Mesothelial cell of epicardium (in vitro differentiated cells): ENCODE measurements around the gene SLC13A4. TPM values are rescaled to one million over a fixed set of nuclear protein-coding genes. Genes with fewer than 3 reads are reported as not detected.

Source experiments
- DNase-seq, 2 experiments: peaks; one replicate each; pipeline ENCODE4 v3.0.0; 2021; ENCODE audit warnings: low spot score in 2 of 2; ENCODE audit not compliant: unreplicated experiment in 2 of 2
- H3K27ac Mint-ChIP-seq: 2 replicates; pipeline ENCODE4 v1.8.0; 2021; ENCODE audit warnings: mixed read lengths
- H3K27me3 Mint-ChIP-seq: 2 replicates; pipeline ENCODE4 v1.8.0; 2021; ENCODE audit warnings: low read depth, mixed read lengths
- H3K36me3 Mint-ChIP-seq: 2 replicates; pipeline ENCODE4 v1.8.0; 2021; ENCODE audit warnings: mixed read lengths
- H3K4me1 Mint-ChIP-seq: 2 replicates; pipeline ENCODE4 v1.8.0; 2021; ENCODE audit warnings: mixed read lengths
- H3K4me3 Mint-ChIP-seq: 2 replicates; pipeline ENCODE4 v1.8.0; 2021; ENCODE audit warnings: mild to moderate bottlenecking, moderate library complexity, mixed read lengths
- H3K9me3 Mint-ChIP-seq: 2 replicates; pipeline ENCODE4 v1.8.0; 2021; ENCODE audit warnings: mixed read lengths
- total RNA-seq: library from RNA; stranded (reverse); gene quantifications from 3 replicates; pipeline ENCODE4 v1.2.1, GENCODE V29; 2021
- TF ChIP-seq, protein P1 (sequence below): fragments of 200-600 bp; sonication (generic); IDR thresholded peaks from one replicate; pipeline ENCODE4 v1.5.0; 2021; ENCODE audit warnings: antibody characterized with exemption; ENCODE audit not compliant: unreplicated experiment

The SLC13A4 gene
- total RNA-seq, 1 donor from 2014 or later = not detected

DNA sequence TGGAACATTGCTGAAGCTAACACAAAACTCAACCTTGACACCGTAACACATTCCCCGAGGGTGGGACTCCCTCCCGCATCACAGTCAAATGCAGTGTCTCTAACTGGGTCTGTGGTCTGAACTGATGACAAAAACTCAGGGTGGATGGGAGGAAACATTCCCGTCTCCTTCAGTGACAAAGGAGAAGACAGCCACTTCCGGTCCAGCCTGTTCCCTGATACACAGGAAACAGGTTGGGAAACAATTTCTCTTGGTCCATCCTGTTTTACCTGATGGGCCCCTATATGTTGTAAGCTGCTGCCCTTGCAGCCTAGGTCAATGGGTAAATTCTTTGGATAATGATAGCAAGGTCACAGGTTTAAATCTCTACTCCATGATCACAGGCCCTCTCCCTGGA, 20.4 kb downstream of the SLC13A4 start:
- Mint-ChIP-seq H3K9me3 (no peaks in the 10 kb centered on the region), H3K4me1 (peaks cover 3% of the 10 kb centered on the region), H3K4me3 (no peak overlapping the region), H3K27ac (peak overlapping the region; percentile 66), H3K36me3 (no peaks in the 10 kb centered on the region), H3K27me3 (no peaks in the 10 kb centered on the region)
- DNase-seq = no peak
- TF ChIP-seq, protein P1, sequence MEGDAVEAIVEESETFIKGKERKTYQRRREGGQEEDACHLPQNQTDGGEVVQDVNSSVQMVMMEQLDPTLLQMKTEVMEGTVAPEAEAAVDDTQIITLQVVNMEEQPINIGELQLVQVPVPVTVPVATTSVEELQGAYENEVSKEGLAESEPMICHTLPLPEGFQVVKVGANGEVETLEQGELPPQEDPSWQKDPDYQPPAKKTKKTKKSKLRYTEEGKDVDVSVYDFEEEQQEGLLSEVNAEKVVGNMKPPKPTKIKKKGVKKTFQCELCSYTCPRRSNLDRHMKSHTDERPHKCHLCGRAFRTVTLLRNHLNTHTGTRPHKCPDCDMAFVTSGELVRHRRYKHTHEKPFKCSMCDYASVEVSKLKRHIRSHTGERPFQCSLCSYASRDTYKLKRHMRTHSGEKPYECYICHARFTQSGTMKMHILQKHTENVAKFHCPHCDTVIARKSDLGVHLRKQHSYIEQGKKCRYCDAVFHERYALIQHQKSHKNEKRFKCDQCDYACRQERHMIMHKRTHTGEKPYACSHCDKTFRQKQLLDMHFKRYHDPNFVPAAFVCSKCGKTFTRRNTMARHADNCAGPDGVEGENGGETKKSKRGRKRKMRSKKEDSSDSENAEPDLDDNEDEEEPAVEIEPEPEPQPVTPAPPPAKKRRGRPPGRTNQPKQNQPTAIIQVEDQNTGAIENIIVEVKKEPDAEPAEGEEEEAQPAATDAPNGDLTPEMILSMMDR = no peak

DNA sequence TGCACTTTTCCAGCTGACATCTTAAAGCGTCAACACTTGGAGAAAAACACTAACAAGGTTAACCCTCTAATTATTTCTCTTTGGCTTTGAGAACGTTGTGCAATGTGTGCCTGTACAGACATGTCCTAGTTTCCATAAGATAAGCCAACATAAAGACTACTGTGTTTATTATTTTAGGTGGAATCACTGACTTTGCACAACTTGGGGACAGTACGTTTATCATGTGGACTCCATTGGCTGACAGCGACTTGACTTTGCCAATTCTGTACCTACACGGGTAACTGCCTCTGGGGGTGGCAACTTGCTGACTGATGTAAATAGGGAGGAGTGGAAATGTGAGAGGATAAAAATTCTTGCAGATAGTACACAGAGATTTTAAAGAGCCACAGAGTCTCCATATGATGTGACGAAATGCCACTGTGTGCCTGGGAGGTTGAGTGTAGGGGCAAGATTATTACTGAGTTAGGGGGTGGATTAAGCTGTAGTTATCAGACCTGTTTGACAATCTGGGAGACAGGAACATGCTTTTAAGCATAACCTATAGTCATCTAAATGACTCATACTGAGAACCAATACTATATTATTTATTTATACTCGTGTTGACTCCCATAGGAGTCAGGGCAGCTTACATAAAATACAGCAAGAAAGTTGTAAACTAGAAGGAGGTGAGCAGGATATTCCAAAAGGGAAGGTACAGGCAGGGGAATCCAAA, 21.0 kb downstream of the SLC13A4 start:
- peaks cover 3% of the 10 kb centered on the region for H3K4me1 Mint-ChIP-seq
- DNase-seq = no peak
- H3K4me3 Mint-ChIP-seq = no peak overlapping the region
- TF ChIP-seq, protein P1 = no peak
- peak overlapping the region; percentile 66 for H3K27ac Mint-ChIP-seq
- no peaks in the 10 kb centered on the region for H3K36me3 Mint-ChIP-seq
- no peaks in the 10 kb centered on the region for H3K27me3 Mint-ChIP-seq
- no peaks in the 10 kb centered on the region for H3K9me3 Mint-ChIP-seq

DNA sequence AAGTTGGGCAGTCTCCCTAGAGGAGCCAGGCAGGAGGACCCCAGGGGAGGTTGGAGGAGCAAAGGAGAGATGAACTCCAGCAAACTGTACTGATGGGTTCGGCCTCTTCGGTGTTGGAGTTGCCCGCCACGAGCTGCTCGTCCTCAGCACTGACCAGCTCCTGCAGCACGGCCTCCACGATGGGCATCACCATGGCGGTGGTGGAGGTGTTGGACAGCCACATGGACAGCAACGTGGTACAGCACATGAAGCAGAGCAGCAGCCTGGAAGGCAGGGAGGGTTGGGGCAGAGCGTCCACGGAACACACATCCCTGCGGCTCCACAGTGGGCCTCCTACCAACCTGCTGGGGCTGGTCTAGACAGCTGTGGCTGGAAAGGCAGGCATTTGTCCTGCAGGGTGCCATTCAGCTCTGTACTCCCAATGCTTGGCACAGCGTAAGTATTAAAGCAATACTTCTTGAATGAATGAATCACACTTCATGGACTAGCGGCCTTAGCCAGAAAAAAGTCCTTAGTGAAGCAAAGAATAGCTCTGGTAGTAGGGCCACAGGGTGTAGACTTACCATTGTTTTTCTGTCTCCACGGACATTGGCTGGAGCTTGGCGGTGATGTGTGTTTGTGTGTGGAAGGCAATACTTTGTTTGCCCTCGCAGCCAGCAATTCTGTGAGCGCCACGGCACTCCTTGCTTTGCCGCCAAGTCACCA, 21.8 kb downstream of the SLC13A4 start:
- no peak overlapping the region for H3K4me3 Mint-ChIP-seq
- H3K27ac Mint-ChIP-seq = peak overlapping the region; percentile 14
- no peaks in the 10 kb centered on the region for H3K27me3 Mint-ChIP-seq
- H3K9me3 Mint-ChIP-seq = no peaks in the 10 kb centered on the region
- no peak for DNase-seq
- peaks cover 3% of the 10 kb centered on the region for H3K4me1 Mint-ChIP-seq
- no peaks in the 10 kb centered on the region for H3K36me3 Mint-ChIP-seq
- TF ChIP-seq, protein P1 = no peak

DNA sequence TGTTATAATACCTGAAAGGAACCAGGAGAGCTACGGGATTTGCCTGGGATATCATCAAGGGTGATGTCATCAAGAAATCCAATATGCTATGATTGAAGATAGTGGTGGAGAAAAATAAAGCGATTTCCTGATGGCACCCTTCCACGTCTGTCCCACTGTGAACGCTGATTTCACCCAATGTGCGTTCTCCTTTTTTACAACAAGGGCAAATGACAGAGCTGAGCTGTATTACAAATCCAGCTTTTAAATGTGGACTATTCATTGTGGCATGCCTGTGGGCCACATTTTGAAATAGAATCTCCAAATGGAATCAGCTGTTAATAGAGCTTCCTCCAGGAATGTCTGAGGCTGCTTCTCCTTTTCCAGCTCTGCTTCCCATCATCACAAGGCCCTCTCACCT, 23.3 kb downstream of the SLC13A4 start:
- no peak overlapping the region for H3K27ac Mint-ChIP-seq
- TF ChIP-seq, protein P1 = no peak
- H3K4me1 Mint-ChIP-seq = peaks cover 3% of the 10 kb centered on the region
- H3K27me3 Mint-ChIP-seq = no peaks in the 10 kb centered on the region
- H3K9me3 Mint-ChIP-seq = no peaks in the 10 kb centered on the region
- H3K36me3 Mint-ChIP-seq = peaks cover 6% of the 10 kb centered on the region
- no peak for DNase-seq
- H3K4me3 Mint-ChIP-seq = no peak overlapping the region

DNA sequence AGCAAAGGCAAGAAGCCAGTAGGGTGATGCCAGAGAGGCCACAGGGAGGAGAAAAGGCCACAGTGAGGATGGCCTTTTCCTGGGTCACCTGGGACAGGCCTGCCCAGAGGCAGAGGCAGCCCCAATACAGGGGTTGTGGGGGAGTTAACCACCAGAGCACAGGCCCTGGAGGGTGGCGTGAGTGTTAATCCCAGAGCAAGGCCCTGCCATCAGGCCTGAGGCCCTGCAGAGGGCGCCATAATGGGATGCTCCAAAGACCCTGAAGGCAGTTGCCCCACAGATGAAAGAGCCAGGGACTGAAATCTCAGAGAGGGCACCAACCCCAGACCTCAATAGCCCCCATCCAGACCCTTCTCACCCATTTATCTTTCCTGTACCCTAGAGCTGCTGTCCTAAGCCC, 23.9 kb downstream of the SLC13A4 start:
- Mint-ChIP-seq H3K27ac (no peak overlapping the region), H3K4me1 (peaks cover 3% of the 10 kb centered on the region), H3K9me3 (no peaks in the 10 kb centered on the region), H3K4me3 (no peak overlapping the region), H3K27me3 (no peaks in the 10 kb centered on the region), H3K36me3 (peaks cover 6% of the 10 kb centered on the region)
- no peak for DNase-seq
- TF ChIP-seq, protein P1 = no peak
